Inflammatory macrophage treated with lipopolysaccharide for 4 hours (primary cell): ENCODE data around the gene CDC42EP5.
"Not testable (repeated sequence)": the region's sequence is repeated elsewhere in the genome, so short reads cannot be mapped to it uniquely, and the experiment has no call there.

Experiments
- DNase-seq: peaks from one replicate; pipeline ENCODE4 v3.0.0-alpha.2; 2020

Gene CDC42EP5

GRCh38 chr19:54473071-54473891 lies at the start of gene CDC42EP5:
TSS of gene CDC42EP5 (minus strand) at chr19:54473296. CDS start at chr19:54465547, 7,749 bp downstream.
- peak; percentile 79 for DNase-seq

GRCh38 chr19:54521860-54522513 lies 48.9 kb upstream of the CDC42EP5 start:
- DNase-seq, result no peak

DNA sequence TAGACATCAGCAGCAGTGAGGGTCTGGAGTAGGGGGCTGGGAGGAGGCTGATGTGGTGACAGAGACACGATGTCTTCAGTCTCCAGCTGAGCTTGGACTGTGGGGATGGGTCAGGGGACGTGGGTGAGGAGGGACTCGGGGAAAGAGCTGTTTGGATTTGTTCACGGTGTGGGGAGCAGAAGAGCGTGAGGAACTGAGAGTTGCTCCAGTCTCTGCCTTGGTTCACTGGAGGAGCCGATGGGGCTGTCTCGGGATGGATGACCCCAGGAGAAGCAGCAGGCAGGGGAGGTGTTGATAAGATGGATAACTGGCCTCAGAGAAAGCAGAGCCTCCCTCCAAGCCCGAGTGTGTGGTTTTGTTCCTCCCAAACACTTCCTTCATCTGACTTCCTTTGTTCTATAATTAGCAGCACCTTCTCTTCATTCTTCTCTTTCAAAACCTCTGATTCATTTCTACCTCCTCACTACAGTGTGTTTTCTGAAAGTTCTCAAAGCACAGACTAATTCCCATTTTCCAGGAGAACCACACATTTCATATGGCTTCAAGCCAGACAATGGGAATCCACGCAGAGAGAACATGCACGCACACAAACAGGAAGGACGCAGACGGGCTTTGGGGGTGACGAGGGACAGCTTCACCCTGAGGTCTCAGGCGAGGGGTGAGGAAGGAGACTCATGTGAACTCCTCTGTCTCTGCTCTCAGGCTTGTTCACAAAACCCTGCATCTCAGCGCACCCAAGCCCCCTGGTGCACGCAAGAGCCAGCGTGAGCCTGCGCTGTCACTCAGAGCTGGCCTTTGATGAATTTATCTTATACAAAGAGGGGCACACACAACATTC lies 48.1 kb upstream of the CDC42EP5 start:
- DNase-seq, result peak; percentile 25

- DNase-seq, result no peak
Observed at GRCh38 chr19:54518844-54519243, 45.7 kb upstream of the CDC42EP5 start.

- peak; percentile 70 for DNase-seq
Observed at GRCh38 chr19:54517483-54517882, 44.4 kb upstream of the CDC42EP5 start.

- no peak for DNase-seq
Observed at GRCh38 chr19:54515156-54515555, 42.1 kb upstream of the CDC42EP5 start.

DNA sequence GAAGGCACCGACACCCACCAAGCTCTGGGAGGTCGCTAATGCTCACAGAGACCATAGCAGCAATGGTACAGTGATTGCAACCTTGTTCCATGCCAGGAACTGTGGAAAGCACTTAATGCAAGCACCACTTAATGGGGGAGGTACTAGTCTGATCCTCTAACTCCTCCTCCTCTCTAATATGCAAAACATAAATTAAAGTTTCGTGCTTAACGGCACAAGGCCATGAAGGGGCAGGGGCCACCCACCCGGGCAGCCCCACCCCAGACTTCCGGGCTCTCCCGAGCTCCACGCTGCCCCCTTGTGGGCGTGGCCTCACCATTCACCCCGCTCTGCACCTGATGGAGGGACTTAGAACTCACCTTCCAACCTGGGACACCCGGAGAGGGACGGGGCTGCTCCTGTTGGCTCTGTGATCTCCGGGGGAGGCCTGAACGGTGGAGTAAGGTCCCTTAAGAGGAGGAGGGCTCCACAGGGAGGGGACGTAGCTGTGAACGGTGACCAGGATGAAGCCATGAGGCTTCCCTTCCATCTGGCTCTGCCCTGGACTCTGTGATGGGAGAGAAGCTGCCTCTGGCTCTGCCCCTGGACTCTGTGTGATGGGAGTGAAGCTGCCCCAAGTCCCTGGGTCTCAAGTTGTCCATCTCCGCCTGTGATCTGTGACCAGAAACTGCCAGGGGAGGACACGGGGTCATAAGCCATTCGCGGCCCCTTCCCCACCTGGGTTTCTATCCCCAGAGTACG lies 36.3 kb upstream of the CDC42EP5 start:
- not testable (repeated sequence) for DNase-seq

GRCh38 chr19:54508487-54508886 lies 35.4 kb upstream of the CDC42EP5 start:
- not testable (repeated sequence) for DNase-seq

DNA sequence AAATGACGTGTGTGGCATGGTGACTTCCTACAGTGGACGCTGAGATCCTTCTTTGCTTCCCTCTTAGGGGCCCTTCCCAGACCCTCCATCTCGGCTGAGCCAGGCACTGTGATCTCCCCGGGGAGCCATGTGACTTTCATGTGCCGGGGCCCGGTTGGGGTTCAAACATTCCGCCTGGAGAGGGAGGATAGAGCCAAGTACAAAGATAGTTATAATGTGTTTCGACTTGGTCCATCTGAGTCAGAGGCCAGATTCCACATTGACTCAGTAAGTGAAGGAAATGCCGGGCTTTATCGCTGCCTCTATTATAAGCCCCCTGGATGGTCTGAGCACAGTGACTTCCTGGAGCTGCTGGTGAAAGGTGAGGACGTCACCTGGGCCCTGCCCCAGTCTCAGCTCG lies 34.7 kb upstream of the CDC42EP5 start:
- no peak for DNase-seq

DNA sequence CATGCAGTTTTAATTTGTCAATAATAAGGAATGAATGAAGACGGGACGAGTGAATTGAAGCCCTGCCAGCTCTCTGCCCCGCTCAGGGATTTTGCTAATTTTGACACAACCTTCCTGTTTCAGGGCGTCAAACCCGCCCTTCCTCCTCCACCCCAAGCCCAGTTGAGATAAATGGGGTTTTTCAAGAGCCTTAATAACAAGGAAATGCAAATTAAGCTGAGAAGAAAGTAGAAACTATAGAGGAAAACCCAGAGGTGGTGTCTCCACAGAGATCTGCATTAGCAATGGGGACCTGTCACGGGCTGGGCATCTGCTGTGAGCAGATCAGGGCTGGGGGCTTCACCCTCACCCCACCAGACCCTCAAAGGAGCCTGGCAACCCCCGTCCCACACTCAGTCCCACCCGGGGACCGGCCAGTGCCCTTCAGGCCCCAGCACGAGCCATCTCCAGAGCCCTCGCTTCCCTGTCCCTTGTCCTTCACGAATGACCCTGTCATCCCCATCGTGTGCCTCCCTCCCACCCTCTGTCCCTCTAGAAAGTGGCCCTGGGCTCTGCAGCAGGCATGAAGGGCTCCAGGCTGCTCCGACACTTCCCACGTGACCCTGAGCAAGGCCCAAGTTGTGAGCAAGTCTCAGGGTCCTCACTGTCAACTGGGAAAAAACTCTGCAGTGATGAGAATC lies 34.1 kb upstream of the CDC42EP5 start:
- not testable (repeated sequence) for DNase-seq

GRCh38 chr19:54506079-54506478 lies 33.0 kb upstream of the CDC42EP5 start:
- DNase-seq, result no peak

- not testable (repeated sequence) for DNase-seq
Observed at GRCh38 chr19:54505542-54505941, 32.4 kb upstream of the CDC42EP5 start.

- DNase-seq, result no peak
Observed at GRCh38 chr19:54502518-54503048, 29.5 kb upstream of the CDC42EP5 start, which contains the start of gene LAIR2. TSS of gene LAIR2 (plus strand) at chr19:54502831. CDS start at chr19:54502919, 88 bp downstream.

DNA sequence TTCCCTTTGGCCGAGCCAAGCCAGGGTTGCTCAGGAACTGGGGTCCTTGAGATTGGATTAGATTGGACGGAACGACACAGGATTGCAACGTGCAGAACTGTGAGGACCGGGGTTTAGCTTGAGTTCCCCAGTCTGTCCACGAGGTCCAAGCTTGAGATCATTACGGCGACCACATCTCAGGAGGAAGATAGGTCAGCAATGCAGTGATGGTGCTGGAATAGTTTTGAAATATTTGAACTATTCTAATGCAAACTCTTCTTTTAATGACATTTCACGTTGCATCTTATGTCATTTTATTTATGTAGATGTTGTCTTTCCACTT lies 25.3 kb upstream of the CDC42EP5 start:
- peak; percentile 35 for DNase-seq

DNA sequence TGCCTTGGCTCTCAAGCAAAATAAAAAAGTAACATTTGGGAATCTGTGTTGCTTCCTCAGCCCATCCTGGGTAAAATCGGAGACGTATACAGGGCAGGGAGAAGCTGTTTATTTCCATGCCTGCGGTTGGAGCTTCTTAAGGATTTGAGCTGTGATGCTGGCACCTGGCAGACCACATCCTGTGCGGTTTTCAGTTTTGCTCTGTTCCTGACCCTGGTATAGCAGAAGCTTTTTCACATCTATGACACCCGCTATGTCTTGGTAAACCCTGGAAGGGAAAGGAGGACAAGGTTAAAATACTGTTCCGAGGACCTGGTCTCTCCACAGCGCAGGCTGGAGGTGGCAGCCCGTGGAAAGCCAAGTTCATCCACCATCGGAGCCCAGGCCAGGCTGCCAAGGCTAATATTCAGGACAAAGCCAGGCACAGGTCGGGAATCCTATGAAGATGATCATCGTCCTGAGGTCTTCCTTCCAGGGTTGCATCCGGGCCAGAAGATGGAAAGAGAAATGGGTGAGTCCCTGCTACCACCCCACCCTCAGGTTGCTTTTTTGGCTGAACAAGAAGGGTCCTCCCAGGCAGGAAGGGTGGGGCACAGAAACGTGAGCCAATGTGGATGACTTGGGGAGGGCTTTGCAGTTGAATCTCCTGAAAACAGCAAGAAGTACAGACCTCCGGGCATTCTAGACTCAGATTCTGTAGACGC lies 24.8 kb upstream of the CDC42EP5 start:
- not testable (repeated sequence) for DNase-seq

DNA sequence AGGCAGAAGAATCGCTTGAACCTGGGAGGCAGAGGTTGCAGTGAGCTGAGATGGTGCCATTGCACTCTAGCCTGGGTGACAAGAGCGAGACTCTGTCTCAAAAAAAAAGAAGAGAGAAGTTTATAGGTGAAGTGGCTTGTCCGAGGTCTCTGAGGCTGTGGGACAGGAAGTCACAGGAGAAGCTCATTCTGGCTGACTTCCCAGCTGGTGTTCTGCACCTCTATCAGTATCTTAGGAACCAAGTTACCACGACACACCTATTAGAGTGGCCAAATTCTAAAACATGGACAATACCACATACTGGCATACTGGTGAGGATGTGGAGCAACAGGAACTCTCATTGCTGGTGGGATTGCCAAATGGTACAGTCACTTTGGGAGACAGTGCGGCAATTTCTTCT lies 22.2 kb upstream of the CDC42EP5 start:
- DNase-seq, result not testable (repeated sequence)

GRCh38 chr19:54493967-54494585 lies 21.0 kb upstream of the CDC42EP5 start:
- DNase-seq, result peak; percentile 37

DNA sequence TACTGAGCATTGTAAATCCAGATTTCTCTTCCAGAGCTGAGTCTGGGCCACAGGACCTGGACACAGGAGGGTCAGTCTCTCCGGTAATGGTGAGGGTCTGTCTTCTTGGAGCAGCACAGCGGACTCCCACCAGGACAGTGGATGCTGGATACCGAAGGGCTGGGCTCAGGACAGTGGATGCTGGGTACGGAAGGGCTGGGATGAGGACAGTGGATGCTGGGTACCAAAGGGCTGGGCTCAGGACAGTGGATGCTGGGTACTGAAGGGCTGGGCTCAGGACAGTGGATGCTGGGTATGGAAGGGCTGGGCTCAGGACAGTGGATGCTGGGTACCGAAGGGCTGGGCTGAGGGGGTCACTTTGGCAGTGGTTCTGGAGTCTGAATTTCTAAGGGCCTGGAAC lies 20.0 kb upstream of the CDC42EP5 start:
- DNase-seq, result not testable (repeated sequence)

DNA sequence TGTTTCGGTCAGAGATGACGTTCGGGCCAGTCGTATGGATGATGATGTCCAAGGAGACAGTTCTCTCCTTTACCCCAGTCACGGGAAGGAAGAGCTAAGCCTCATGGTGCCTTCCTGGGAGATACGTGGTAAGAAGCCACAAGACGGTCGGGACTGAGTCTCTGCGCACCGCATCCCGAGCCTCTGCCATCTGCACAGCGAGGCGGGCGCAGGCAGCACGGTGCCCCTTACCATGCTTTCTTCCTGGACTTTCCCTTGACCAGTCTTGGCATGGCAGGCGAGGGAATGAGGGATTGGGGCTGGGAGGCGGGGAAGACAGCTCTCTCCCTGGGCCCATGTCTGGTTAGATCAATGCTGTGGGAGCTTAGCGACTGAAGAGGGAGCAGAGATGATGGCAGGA lies 19.5 kb upstream of the CDC42EP5 start:
- no peak for DNase-seq

DNA sequence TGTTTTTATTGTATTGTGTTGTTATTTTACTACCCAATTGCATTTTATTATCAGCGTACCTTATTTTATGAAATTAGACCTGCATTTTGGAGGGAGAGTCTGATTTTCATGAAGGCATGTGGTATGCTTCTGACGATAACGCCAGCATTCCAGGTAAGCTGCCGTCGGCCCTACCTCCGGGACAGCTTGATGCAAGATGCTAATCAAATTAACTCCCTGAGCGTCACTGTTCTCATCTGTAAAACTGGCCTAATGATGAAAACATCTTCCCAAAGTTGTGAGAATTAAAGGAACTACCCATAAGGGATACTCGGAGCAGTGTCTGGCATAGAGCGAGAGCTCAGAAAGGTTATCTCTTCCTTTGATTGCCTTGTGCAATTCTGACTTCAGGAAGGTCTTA lies 16.7 kb upstream of the CDC42EP5 start:
- DNase-seq, result no peak

- no peak for DNase-seq
Observed at GRCh38 chr19:54489341-54489740, 16.2 kb upstream of the CDC42EP5 start.
